Measurements from ENCODE around the gene MPRIP.

The MPRIP gene

GRCh38 chr17:17087424-17088015, 45.3 kb downstream of the MPRIP start:
- no peak for TF ChIP-seq CTCF (conservative IDR thresholded peaks at IDR 0.05; ENCODE audit: control insufficient read depth, insufficient read depth, low read depth, low read length)
- H3K4me3 ChIP-seq (ENCODE audit: control insufficient read depth, low read depth, low read length): no peak overlapping the region
- DNase-seq (ENCODE audit: low read depth): no peak

- H3K4me3 ChIP-seq (ENCODE audit: control insufficient read depth, low read depth, low read length): no peak overlapping the region
- no peak for DNase-seq (ENCODE audit: low read depth)
- TF ChIP-seq CTCF (conservative IDR thresholded peaks at IDR 0.05; ENCODE audit: control insufficient read depth, insufficient read depth, low read depth, low read length): no peak
Measured at GRCh38 chr17:17088086-17088485, 45.8 kb downstream of the MPRIP start.

- no peak overlapping the region for H3K4me3 ChIP-seq (ENCODE audit: control insufficient read depth, low read depth, low read length)
- DNase-seq (ENCODE audit: low read depth): no peak
- no peak for TF ChIP-seq CTCF (conservative IDR thresholded peaks at IDR 0.05; ENCODE audit: control insufficient read depth, insufficient read depth, low read depth, low read length)
Measured at GRCh38 chr17:17088541-17089525, 46.6 kb downstream of the MPRIP start.

- DNase-seq (ENCODE audit: low read depth): no peak
- TF ChIP-seq CTCF (conservative IDR thresholded peaks at IDR 0.05; ENCODE audit: control insufficient read depth, insufficient read depth, low read depth, low read length): no peak
- H3K4me3 ChIP-seq (ENCODE audit: control insufficient read depth, low read depth, low read length): no peak overlapping the region
Measured at GRCh38 chr17:17089796-17090641, 47.8 kb downstream of the MPRIP start.

- TF ChIP-seq CTCF (conservative IDR thresholded peaks at IDR 0.05; ENCODE audit: control insufficient read depth, insufficient read depth, low read depth, low read length): no peak
- H3K4me3 ChIP-seq (ENCODE audit: control insufficient read depth, low read depth, low read length): no peak overlapping the region
- no peak for DNase-seq (ENCODE audit: low read depth)
Measured at GRCh38 chr17:17090642-17091103, 48.4 kb downstream of the MPRIP start.

GRCh38 chr17:17091276-17091675, 49.0 kb downstream of the MPRIP start:
- H3K4me3 ChIP-seq (ENCODE audit: control insufficient read depth, low read depth, low read length): no peak overlapping the region
- no peak for TF ChIP-seq CTCF (conservative IDR thresholded peaks at IDR 0.05; ENCODE audit: control insufficient read depth, insufficient read depth, low read depth, low read length)
- DNase-seq (ENCODE audit: low read depth): no peak
